Brain microvascular endothelial cell (primary cell): ENCODE measurements around the gene CRAT.

ENCODE experiments used
- DNase-seq: peaks from one replicate; pipeline ENCODE4 v3.0.0-alpha.2; 2020
- H3K27ac ChIP-seq: fragments of 250-450 bp; sonication (Bioruptor Pico); 2 replicates; pipeline ENCODE4 v1.5.1; 2020; ENCODE audit warnings: mild to moderate bottlenecking, moderate library complexity
- H3K27me3 ChIP-seq: fragments of 250-450 bp; sonication (Bioruptor Pico); replicated peaks from 2 replicates; pipeline ENCODE4 v1.5.1; 2020; ENCODE audit warnings: mild to moderate bottlenecking
- H3K36me3 ChIP-seq: fragments of 250-450 bp; sonication (Bioruptor Pico); replicated peaks from 2 replicates; pipeline ENCODE4 v1.5.1; 2020; ENCODE audit warnings: mild to moderate bottlenecking
- H3K4me3 ChIP-seq: 2 replicates; pipeline ENCODE4 v1.5.1; 2011; ENCODE audit warnings: low read depth, mild to moderate bottlenecking, control low read depth, low read length, moderate library complexity
- in situ Hi-C: cut with HindIII; loops from 2 replicates; pipeline ENCODE4 v1.10.0; 2017; ENCODE audit warnings: low sequenced_read_pairs, low pct_ligation_motif_present
- TF ChIP-seq, protein P1 (sequence below): IDR thresholded peaks from 2 replicates; pipeline ENCODE4 v1.5.1; 2011; ENCODE audit warnings: low read depth, mild to moderate bottlenecking, moderate library complexity, low read length, control low read depth, inconsistent platforms; ENCODE audit errors: missing control alignments

CRAT gene

DNA sequence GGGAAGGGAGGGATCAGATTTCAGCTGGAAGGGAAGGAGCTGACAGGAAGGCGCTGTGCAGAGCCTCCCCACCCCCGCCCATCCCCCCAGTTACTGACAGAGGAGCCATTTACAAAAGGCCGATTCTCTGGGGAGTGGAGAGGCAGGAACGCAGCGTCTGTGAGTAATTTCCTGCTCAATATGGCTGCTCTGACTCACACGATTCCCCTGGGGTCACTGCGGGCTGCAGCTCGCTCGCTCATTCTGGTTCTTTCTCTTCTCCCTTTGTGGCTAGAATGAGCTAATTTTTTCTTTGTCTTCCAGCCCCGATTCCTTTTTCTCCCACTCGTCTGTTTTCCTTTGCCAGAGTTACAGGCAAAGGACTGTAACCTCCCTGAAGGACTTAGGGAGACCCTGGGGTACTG lies 29.4 kb upstream of the CRAT start:
- H3K4me3 ChIP-seq, result peak overlapping the region; percentile 37
- no peaks in the 10 kb centered on the region for H3K27me3 ChIP-seq
- H3K36me3 ChIP-seq, result peaks cover 32% of the 10 kb centered on the region
- H3K27ac ChIP-seq, result peak overlapping the region; percentile 100
- in situ Hi-C loops, result loop anchor here (10.0 kb wide), 1 partner anchor 485 kb away; the partner anchor contains the start of genes C9orf50 and NTMT1
- peak; percentile 99 for DNase-seq
- TF ChIP-seq, protein P1, sequence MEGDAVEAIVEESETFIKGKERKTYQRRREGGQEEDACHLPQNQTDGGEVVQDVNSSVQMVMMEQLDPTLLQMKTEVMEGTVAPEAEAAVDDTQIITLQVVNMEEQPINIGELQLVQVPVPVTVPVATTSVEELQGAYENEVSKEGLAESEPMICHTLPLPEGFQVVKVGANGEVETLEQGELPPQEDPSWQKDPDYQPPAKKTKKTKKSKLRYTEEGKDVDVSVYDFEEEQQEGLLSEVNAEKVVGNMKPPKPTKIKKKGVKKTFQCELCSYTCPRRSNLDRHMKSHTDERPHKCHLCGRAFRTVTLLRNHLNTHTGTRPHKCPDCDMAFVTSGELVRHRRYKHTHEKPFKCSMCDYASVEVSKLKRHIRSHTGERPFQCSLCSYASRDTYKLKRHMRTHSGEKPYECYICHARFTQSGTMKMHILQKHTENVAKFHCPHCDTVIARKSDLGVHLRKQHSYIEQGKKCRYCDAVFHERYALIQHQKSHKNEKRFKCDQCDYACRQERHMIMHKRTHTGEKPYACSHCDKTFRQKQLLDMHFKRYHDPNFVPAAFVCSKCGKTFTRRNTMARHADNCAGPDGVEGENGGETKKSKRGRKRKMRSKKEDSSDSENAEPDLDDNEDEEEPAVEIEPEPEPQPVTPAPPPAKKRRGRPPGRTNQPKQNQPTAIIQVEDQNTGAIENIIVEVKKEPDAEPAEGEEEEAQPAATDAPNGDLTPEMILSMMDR, result no peak

DNA sequence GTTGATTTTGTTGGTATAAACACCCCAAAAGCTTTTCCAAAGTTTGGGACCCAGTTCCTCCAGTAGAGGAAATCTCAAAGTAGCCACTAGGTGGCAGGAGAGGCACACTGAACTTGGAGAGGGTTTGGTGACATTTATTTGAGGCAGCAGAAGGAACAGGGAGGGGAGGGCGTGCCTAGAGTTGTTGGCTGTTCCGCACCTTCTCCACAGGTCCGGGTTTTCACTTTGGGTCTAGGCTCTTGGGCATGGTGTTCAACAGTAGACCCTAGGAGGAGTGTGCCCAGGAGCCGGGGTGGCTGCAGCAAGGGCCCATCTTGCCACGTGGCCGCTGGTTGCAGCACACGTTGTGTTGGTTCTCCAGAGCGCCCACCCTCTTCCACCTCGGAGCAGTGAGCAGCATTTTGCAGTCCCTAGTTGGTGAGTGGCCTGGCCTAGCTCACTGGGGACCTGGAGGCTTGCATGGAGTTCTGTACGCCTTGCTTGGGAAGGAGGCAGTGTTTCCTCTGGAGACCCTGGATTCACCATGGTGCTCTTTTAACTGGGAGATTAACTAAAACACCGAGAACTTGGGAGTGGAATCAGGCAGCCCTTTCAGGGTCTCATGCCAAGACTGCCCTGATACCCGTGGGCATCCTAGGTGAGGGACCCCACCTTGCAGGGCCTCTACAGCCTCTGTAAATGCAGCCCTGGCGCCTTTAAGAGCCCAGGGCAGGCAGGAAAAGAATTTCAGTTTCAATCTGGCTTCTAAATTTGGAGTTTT lies 28.8 kb upstream of the CRAT start:
- Histone ChIP-seq H3K27me3 (no peaks in the 10 kb centered on the region), H3K27ac (peak overlapping the region; percentile 100), H3K4me3 (peak overlapping the region; percentile 37), H3K36me3 (peaks cover 38% of the 10 kb centered on the region)
- TF ChIP-seq, protein P1, result peak; percentile 81
- in situ Hi-C loops, result loop anchor here (10.0 kb wide), 1 partner anchor 485 kb away; the partner anchor contains the start of genes C9orf50 and NTMT1
- DNase-seq, result peak; percentile 78

DNA sequence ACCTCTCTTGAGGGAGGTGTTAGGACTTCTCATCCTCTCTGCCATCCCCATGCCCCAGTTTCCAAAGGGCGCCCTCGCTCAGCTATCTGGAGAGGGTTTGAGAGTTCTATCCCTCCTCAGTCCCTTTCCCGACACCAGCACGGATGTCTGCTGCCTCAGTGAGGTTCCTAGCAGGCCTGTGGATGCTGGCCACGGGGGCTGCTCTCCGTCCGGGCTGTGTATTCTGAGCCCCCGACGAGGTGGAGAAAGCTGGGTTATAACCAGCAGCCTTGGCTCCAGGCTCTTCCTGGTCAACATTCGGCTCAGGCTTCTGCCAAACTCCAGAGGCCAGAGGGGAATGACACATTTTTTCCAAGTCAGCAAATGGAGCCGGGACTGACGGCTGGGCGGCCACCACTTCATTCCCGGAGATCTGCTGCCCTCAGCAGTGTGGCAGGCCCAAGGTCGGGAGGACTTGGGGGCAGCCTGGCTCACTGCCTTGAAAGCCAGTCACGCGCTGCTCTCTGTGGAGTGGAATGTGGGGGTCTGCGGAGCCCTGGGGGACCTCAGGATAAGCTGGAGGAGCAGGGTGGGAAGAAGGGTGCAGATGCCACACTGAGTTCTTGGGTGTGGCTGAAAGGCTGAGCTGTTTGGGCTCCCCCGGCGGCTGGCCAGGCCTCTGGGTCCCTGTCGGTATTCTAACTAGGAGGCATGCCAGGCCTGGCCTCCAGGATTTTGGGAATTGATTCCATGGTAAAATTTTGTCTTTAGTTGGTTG lies 28.1 kb upstream of the CRAT start:
- peak overlapping the region; percentile 100 for H3K27ac ChIP-seq
- in situ Hi-C loops, result loop anchor here (10.0 kb wide), 1 partner anchor 486 kb away; the partner anchor contains the start of genes C9orf50 and NTMT1
- no peaks in the 10 kb centered on the region for H3K27me3 ChIP-seq
- DNase-seq, result no peak
- TF ChIP-seq, protein P1, result no peak
- peaks cover 35% of the 10 kb centered on the region for H3K36me3 ChIP-seq
- no peak overlapping the region for H3K4me3 ChIP-seq

DNA sequence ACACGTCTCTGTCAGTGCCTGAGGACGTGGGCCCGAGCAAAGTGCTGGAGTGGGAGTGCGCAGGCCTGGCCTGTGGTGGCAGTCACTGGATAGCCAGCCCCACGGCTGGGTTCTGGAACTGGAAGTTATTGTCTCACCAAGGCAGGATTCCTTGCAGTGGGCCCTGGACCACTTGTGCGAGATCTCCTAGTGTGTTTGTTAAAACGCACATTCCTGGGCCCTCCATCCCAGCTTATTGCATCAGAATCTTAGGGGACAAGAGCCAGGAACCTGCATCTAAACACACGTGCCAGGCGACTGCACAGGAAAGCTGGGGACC lies 27.5 kb upstream of the CRAT start:
- no peak overlapping the region for H3K4me3 ChIP-seq
- no peak for DNase-seq
- no peaks in the 10 kb centered on the region for H3K27me3 ChIP-seq
- TF ChIP-seq, protein P1, result no peak
- peaks cover 37% of the 10 kb centered on the region for H3K36me3 ChIP-seq
- in situ Hi-C loops, result loop anchor here (10.0 kb wide), 1 partner anchor 487 kb away; the partner anchor contains the start of genes C9orf50 and NTMT1
- H3K27ac ChIP-seq, result peak overlapping the region; percentile 100

DNA sequence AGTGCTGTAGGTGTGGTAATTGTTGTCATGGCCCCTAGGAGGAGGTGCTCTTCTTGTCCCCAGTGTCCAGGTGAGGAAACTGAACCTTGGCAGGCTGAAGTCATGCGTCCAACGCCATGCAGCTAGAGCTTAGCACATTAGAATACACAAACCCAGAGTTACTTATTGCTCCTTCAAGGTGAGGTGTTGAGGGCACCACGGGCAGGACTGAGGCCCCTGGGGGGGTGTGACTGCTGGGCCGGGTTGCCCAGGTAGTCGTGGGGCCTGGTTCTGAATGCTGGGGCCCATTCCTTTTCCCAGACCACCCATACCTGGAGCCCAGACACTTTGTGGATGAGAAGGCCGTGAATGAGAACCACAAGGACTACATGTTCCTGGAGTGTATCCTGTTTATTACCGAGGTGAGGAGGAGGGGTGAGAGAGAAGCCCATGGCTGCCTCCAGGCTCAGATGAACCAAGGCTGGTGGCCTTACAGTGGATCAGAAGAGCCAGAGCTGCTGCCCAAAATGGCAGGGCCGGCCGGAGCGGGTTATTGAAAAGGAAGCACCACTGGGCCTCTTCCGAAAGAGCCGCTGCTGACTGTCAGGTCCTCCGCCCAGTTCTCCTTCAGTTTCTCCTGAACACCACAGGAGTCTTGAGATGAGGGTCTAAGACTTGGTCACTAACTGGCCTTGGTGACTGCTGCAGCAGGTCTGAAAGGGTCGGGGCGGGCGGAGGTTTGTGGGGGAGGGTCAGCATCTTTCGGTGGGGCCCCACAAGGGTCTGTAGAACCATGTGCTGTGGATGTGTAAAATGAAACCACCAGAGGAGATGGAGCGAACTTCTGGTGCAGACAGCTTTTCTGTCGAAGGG lies 26.9 kb upstream of the CRAT start:
- H3K27me3 ChIP-seq, result no peaks in the 10 kb centered on the region
- DNase-seq, result no peak
- no peak overlapping the region for H3K27ac ChIP-seq
- TF ChIP-seq, protein P1, result no peak
- in situ Hi-C loops, result loop anchor here (10.0 kb wide), 1 partner anchor 487 kb away; the partner anchor contains the start of genes C9orf50 and NTMT1
- H3K4me3 ChIP-seq, result no peak overlapping the region
- peaks cover 40% of the 10 kb centered on the region for H3K36me3 ChIP-seq
